Body of pancreas (tissue), 4 donors: ENCODE measurements around the gene PGLYRP2. TPM values are rescaled to one million over a fixed set of nuclear protein-coding genes. Genes with fewer than 3 reads are reported as not detected.

ENCODE experiments used
- ATAC-seq: fragments of 150-250 bp; one replicate; pipeline ENCODE4 v1.9.1; 2016
- DNase-seq, 4 donors: peaks; one replicate each; pipeline ENCODE4 v3.0.0-alpha.2; 2019
- H3K27ac ChIP-seq, 4 donors: fragments of 200-600 bp; sonication (generic); 1 replicate in 3 of 4; 2 replicates in 1 of 4; pipeline versions ENCODE4 v1.5.1 to v1.6.1; 2016 to 2019; ENCODE audit warnings: mild to moderate bottlenecking in 1 of 4, mixed read lengths in 1 of 4, moderate library complexity in 1 of 4
- H3K27me3 ChIP-seq, 2 donors: fragments of 200-600 bp; sonication (generic); one replicate each; pipeline ENCODE4 v1.6.0; 2016; ENCODE audit warnings: mild to moderate bottlenecking in 1 of 2
- H3K36me3 ChIP-seq, 2 donors: fragments of 200-600 bp; sonication (generic); replicated peaks in 1 of 2; 2 replicates each; pipeline ENCODE4 v1.5.1; 2016; ENCODE audit warnings: low read depth in 2 of 2; ENCODE audit not compliant: insufficient read depth in 1 of 2
- H3K4me1 ChIP-seq: fragments of 200-600 bp; sonication (generic); one replicate; pipeline ENCODE4 v1.6.0; 2016
- H3K4me3 ChIP-seq, 2 donors: fragments of 200-600 bp; sonication (generic); 1 replicate in 1 of 2; 2 replicates in 1 of 2; pipeline ENCODE4 v1.5.1; 2016 to 2019
- H3K9me3 ChIP-seq, 3 donors: fragments of 200-600 bp; sonication (generic); 1 replicate in 2 of 3; 2 replicates in 1 of 3; pipeline ENCODE4 v1.5.1; 2016
- POLR2A ChIP-seq, 3 donors: fragments of 450-650 bp; IDR thresholded peaks; one replicate each; pipeline ENCODE4 v1.6.1; 2016; ENCODE audit warnings: antibody characterized with exemption in 3 of 3, mild to moderate bottlenecking in 2 of 3
- WGBS, 2 donors: methylation state at CpG; one replicate each; pipeline ENCODE4 v1.1.5; 2017; 5-methylcytosine and 5-hydroxymethylcytosine counted together
- intact Hi-C: fragments of 100-400 bp; cut with DNase I; formaldehyde crosslinking; loops from one replicate; pipeline ENCODE4 v1.15.1; 2023
- total RNA-seq, 2 donors: library from RNA; depleted of rRNA; stranded (reverse); fragments of >200 nt; gene quantifications; one replicate each; pipeline ENCODE4 v1.1.0, GENCODE V29; 2016
- TF ChIP-seq, protein P1 (sequence below), 7 experiments: fragments of 450-650 bp in 4 of 7; fragments of 200-600 bp in 3 of 7; sonication (generic) in 3 of 7; IDR thresholded peaks; one replicate each; pipeline ENCODE4 v1.5.1; 2016 to 2019; ENCODE audit warnings: antibody characterized with exemption in 7 of 7

The PGLYRP2 gene
- total RNA-seq, 2 donors from 2014 or later: not detected

DNA sequence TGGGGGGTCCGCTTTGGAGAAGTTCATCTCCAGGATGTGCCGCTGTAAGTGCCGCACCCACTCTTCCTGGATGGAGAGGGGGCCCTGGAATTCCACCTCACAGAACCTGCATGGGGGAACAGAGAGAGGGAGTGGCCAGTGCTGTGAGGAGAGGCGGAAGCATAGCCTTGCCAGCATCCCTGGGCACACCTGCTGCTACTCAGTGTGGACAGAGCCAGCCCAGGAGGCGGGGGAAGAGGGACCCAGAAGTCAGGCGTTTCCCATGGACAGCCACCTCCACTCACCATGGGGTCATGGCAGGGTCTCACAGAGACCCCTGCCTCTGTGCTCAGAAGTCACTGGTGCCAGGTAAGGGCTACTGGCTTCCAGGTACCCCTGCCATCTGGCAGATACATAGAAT lies 56.2 kb downstream of the PGLYRP2 start:
- DNase-seq (no peak), ATAC-seq (no peak)
- no peaks in the 10 kb centered on the region for H3K9me3 ChIP-seq
- peaks cover 22% of the 10 kb centered on the region for H3K4me1 ChIP-seq
- peaks cover 11 to 34% of the 10 kb centered on the region in 2 donors for H3K36me3 ChIP-seq
- WGBS, 2 donors: 93 to 94% methylated on average over 2 to 6 of the region's 6 CpGs
- no peaks in the 10 kb centered on the region for H3K27me3 ChIP-seq
- TF ChIP-seq POLR2A (IDR thresholded peaks at IDR 0.05): no peak
- TF ChIP-seq, protein P1, sequence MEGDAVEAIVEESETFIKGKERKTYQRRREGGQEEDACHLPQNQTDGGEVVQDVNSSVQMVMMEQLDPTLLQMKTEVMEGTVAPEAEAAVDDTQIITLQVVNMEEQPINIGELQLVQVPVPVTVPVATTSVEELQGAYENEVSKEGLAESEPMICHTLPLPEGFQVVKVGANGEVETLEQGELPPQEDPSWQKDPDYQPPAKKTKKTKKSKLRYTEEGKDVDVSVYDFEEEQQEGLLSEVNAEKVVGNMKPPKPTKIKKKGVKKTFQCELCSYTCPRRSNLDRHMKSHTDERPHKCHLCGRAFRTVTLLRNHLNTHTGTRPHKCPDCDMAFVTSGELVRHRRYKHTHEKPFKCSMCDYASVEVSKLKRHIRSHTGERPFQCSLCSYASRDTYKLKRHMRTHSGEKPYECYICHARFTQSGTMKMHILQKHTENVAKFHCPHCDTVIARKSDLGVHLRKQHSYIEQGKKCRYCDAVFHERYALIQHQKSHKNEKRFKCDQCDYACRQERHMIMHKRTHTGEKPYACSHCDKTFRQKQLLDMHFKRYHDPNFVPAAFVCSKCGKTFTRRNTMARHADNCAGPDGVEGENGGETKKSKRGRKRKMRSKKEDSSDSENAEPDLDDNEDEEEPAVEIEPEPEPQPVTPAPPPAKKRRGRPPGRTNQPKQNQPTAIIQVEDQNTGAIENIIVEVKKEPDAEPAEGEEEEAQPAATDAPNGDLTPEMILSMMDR (IDR thresholded peaks at IDR 0.05): no peak
- H3K4me3 ChIP-seq: no peak overlapping the region
- intact Hi-C loops: no loop called here
- H3K27ac ChIP-seq: no peak overlapping the region

DNA sequence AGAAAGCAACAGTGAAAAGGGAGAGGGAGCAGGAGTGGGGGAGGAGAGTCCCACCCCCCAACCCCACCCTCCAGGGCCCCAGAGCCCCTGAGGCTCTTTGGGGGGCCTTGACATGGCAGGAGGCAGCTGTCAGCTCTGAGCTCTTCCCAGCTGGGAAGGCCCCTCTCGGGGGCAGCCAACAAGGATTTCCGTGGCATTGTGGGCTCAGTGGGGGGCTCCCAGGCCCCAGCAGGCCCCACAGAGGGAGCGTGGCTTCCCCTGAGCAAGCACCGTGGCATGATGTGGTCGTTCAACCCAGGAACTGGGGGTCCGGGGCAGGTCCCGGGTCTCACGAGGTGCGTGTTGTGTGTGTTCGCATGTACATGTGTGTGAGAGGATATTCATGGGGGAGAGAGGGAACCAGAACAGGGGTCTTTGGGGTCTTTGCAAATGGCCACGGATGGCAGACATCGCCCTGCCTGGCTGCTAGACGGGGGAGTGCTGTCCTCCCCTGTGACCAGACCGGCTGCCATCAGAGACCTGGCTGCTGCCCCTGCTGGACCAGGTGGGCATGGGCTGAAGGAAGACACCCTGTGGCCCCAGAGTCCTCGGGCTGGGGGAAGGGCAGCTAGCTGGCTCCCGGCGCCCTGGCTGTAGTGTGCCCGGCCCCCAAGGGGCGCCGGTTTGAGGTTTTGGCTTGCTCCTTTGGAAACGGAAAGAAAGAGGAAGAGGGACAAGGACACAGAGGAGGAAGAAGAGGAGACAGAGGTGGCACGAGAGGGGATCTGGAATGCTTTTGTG lies 56.8 kb downstream of the PGLYRP2 start:
- WGBS, 2 donors: 93 to 94% methylated on average over 15 to 21 of the region's 22 CpGs
- Histone ChIP-seq H3K36me3 (peaks cover 11 to 34% of the 10 kb centered on the region in 2 donors), H3K4me1 (peaks cover 27% of the 10 kb centered on the region), H3K4me3 (no peak overlapping the region), H3K9me3 (no peaks in the 10 kb centered on the region), H3K27me3 (no peaks in the 10 kb centered on the region), H3K27ac (no peak overlapping the region)
- TF ChIP-seq, protein P1 (IDR thresholded peaks at IDR 0.05): no peak
- TF ChIP-seq POLR2A (IDR thresholded peaks at IDR 0.05): no peak
- ATAC-seq: no peak
- DNase-seq: no peak
- intact Hi-C loops: no loop called here

DNA sequence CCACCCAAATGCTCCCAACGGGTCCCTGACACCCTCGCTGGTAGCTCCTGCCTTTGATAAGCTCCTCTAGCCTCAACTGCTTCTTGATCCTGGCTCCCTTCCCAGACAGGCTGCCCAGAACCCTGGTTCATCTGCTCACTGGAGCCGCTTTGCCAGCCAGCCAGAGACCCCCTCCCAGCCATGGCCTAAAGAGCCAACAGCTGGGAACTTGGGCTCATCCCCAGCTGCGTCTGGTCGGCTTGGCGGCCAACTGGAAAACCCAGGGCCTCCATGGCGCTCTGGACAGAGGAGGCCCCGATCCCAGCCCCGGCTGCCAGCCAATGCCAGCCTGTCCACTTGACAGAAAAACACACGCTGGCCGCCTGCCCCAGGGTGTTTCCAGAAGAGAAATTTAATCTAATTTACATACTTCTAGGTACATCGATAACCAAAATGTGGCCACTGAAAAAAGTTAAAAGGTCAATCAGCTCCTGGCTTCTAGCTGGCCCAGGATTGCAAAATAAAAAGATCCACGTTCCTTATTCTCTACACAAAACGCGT lies 57.5 kb downstream of the PGLYRP2 start:
- DNase-seq (peak; percentile 44 to 69 (median 56)), ATAC-seq (no peak)
- Histone ChIP-seq H3K9me3 (no peaks in the 10 kb centered on the region), H3K27me3 (no peaks in the 10 kb centered on the region), H3K4me3 (no peak overlapping the region), H3K4me1 (peaks cover 34% of the 10 kb centered on the region), H3K36me3 (peaks cover 11 to 28% of the 10 kb centered on the region in 2 donors), H3K27ac (peak overlapping the region in 1 of 4 donors; percentile 16)
- TF ChIP-seq, protein P1 (IDR thresholded peaks at IDR 0.05): no peak
- TF ChIP-seq POLR2A (IDR thresholded peaks at IDR 0.05): no peak
- WGBS, 2 donors: 65 to 73% methylated on average over 9 to 15 of the region's 15 CpGs
- intact Hi-C loops: no loop called here

DNA sequence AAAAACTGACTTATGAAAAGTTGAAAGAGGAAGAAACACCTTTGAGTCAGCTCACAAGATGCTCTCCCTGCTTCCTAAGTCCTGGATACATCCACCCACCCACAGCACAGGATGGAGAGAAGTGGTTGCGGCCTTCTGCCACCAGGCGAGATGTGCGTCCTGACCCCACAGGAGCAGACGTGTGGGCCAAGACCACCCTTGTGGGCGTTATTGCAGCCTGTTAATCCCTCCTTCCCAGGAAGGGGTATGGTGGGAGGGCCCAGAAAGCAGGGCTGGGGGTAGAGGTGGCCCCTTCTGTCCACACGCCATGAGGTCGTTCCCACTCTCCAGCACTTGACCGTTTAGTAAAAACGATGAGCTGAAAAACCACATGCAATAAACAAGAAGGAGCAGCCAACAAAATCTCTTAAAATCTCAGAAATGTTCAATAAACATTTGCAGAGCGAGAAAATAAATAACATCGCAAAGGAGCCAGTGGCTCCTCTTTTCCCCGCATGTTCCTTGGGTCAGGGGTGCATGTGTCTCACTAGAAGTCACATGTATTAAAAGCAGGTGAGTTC lies 58.1 kb downstream of the PGLYRP2 start:
- Histone ChIP-seq H3K36me3 (peaks cover 11 to 23% of the 10 kb centered on the region in 2 donors), H3K27ac (peak overlapping the region in 1 of 4 donors; percentile 16), H3K9me3 (no peaks in the 10 kb centered on the region), H3K27me3 (no peaks in the 10 kb centered on the region), H3K4me1 (peaks cover 40% of the 10 kb centered on the region), H3K4me3 (no peak overlapping the region)
- 80 to 84% methylated on average over 12 of the region's 12 CpGs for WGBS, 2 donors
- TF ChIP-seq, protein P1 (IDR thresholded peaks at IDR 0.05): no peak
- no peak for TF ChIP-seq POLR2A (IDR thresholded peaks at IDR 0.05)
- DNase-seq (no peak), ATAC-seq (no peak)
- intact Hi-C loops: no loop called here
